ENCODE data around the gene SEMA6B. TPM values are rescaled to one million over a fixed set of nuclear protein-coding genes. Genes with fewer than 3 reads are reported as not detected.

The SEMA6B gene
- polyA plus RNA-seq, 1 donor (not counting 4 experiments of a cell fraction or from before 2014, with no cell fraction given) = 0.41 TPM

DNA sequence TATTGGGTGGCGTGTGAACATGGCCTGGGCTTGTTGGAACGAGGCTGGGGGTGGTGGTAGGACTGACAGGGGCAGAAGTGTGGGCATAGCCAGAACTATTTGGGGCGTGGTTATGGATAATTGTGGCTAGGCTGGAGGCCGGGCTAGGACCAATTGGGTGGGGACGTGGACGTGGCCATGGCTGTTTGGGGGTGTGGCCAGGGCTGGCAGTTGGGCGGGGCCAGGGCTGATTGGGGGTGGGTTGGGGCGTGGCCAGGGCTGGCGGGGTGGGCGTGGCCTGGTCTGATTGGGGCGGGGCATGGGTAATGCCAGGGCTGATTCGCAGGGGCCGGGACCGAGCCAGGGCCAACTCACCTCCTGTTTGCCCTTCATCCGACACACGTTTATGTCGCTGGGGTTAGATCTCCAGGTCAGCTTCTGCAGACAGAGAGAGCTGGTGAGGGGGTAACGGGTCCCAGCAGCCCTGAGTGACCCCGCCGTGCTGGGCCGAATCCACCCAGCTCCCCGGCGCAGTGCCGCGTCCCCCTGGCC is 2.8 kb downstream of the SEMA6B start:
- H3K4me3 ChIP-seq (ENCODE audit: control insufficient read depth in 2 of 3, extremely low read depth in 1 of 3, insufficient read depth in 2 of 3, low read depth in 1 of 3, low read length in 3 of 3) = no peak overlapping the region
- dilution Hi-C loops (cut with MboI; ENCODE audit: extremely low pct_ligation_motif_present, low sequenced_read_pairs) = no loop called here
- no peak for DNase-seq (ENCODE audit: low read depth, low spot score)
- no peaks in the 10 kb centered on the region for H3K4me1 ChIP-seq (ENCODE audit: control insufficient read depth, extremely low read depth, insufficient read depth, low read length)
- H3K27ac ChIP-seq (ENCODE audit: control insufficient read depth, insufficient read depth, low read length) = no peak overlapping the region
- no peak for TF ChIP-seq EZH2 (IDR thresholded peaks at IDR 0.05; ENCODE audit: low read length)
- TF ChIP-seq, protein P1, sequence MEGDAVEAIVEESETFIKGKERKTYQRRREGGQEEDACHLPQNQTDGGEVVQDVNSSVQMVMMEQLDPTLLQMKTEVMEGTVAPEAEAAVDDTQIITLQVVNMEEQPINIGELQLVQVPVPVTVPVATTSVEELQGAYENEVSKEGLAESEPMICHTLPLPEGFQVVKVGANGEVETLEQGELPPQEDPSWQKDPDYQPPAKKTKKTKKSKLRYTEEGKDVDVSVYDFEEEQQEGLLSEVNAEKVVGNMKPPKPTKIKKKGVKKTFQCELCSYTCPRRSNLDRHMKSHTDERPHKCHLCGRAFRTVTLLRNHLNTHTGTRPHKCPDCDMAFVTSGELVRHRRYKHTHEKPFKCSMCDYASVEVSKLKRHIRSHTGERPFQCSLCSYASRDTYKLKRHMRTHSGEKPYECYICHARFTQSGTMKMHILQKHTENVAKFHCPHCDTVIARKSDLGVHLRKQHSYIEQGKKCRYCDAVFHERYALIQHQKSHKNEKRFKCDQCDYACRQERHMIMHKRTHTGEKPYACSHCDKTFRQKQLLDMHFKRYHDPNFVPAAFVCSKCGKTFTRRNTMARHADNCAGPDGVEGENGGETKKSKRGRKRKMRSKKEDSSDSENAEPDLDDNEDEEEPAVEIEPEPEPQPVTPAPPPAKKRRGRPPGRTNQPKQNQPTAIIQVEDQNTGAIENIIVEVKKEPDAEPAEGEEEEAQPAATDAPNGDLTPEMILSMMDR (optimal IDR thresholded peaks at IDR 0.05 in 1 of 3, IDR thresholded peaks at IDR 0.05 in 1 of 3, conservative IDR thresholded peaks at IDR 0.05 in 1 of 3; ENCODE audit: extremely low read depth in 1 of 3, insufficient read depth in 2 of 3, low read length in 3 of 3) = no peak
- H3K4me2 ChIP-seq (ENCODE audit: control insufficient read depth, extremely low read depth, insufficient read depth, low read depth, low read length) = no peak overlapping the region
- H3K9me1 ChIP-seq (ENCODE audit: control insufficient read depth, extremely low read depth, insufficient read depth, low read length) = no peaks in the 10 kb centered on the region
- no peaks in the 10 kb centered on the region for H4K20me1 ChIP-seq (ENCODE audit: control insufficient read depth, extremely low read depth, insufficient read depth, low read length)
- no peaks in the 10 kb centered on the region for H3K9me3 ChIP-seq (ENCODE audit: control insufficient read depth, low read depth, low read length)
- no peak for FAIRE-seq
- no peak overlapping the region for H3K9ac ChIP-seq (ENCODE audit: control insufficient read depth, extremely low read depth, insufficient read depth, low read length)
- no peaks in the 10 kb centered on the region for H3K27me3 ChIP-seq (ENCODE audit: control insufficient read depth, extremely low read depth, insufficient read depth, low read length)
- no peaks in the 10 kb centered on the region for H3K36me3 ChIP-seq (ENCODE audit: control insufficient read depth in 2 of 2, extremely low read depth in 1 of 2, insufficient read depth in 2 of 2, low read length in 2 of 2)
- no peaks in the 10 kb centered on the region for H3K79me2 ChIP-seq (ENCODE audit: control insufficient read depth, insufficient read depth, low read length)
- H2AFZ ChIP-seq (ENCODE audit: control insufficient read depth, low read length) = no peak overlapping the region

DNA sequence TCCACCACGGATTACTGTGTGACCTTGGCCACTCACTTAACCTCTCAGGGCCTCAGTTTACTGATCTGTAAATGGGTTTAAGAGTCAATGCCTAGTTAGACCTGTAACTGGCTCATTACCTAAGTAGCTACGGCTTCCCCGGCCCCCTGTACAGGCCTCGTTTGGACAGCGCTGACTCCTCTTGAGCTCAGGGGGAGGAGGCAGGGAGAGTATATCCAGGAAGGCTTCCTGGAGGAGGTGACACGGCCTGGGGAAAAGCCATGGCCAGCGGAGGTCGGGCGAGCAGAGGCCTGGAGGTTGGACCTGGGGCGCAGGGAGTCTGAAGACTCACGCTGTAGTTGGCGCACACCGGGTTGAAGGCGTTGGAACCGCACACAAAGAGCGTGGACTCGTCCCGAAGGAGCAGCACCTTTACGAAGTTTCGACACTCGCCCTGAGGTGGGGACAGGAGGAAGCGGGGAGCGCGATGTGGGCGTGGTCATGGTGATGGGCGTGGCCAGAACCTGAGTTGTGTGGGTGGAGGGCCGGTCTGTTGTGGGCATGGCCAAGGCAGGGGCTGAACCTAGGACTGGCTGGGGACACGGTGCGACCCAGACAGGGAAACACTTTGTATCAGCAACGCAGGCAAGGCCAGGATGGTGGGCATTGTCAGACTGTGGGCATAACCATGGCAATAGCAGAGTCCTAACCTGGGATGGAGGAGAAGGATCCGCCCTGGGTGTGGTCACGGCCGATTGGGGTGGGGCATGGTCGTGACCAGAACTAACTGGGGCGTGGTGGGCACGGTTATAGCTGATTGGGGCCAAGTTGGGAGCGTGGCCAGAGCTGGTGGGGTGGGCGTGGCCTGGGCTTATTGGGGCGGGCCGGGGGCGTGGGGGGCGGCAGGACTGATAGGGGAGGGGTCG is 3.6 kb downstream of the SEMA6B start:
- TF ChIP-seq EZH2 (IDR thresholded peaks at IDR 0.05; ENCODE audit: low read length) = no peak
- TF ChIP-seq, protein P1 (optimal IDR thresholded peaks at IDR 0.05 in 1 of 3, IDR thresholded peaks at IDR 0.05 in 1 of 3, conservative IDR thresholded peaks at IDR 0.05 in 1 of 3; ENCODE audit: extremely low read depth in 1 of 3, insufficient read depth in 2 of 3, low read length in 3 of 3) = no peak
- Histone ChIP-seq H3K27ac (ENCODE audit: control insufficient read depth, insufficient read depth, low read length) (no peak overlapping the region), H3K36me3 (ENCODE audit: control insufficient read depth in 2 of 2, extremely low read depth in 1 of 2, insufficient read depth in 2 of 2, low read length in 2 of 2) (no peaks in the 10 kb centered on the region), H3K27me3 (ENCODE audit: control insufficient read depth, extremely low read depth, insufficient read depth, low read length) (no peaks in the 10 kb centered on the region), H3K4me3 (ENCODE audit: control insufficient read depth in 2 of 3, extremely low read depth in 1 of 3, insufficient read depth in 2 of 3, low read depth in 1 of 3, low read length in 3 of 3) (no peak overlapping the region), H2AFZ (ENCODE audit: control insufficient read depth, low read length) (no peak overlapping the region), H3K9me3 (ENCODE audit: control insufficient read depth, low read depth, low read length) (no peaks in the 10 kb centered on the region), H3K79me2 (ENCODE audit: control insufficient read depth, insufficient read depth, low read length) (no peaks in the 10 kb centered on the region), H3K4me1 (ENCODE audit: control insufficient read depth, extremely low read depth, insufficient read depth, low read length) (no peaks in the 10 kb centered on the region), H4K20me1 (ENCODE audit: control insufficient read depth, extremely low read depth, insufficient read depth, low read length) (no peaks in the 10 kb centered on the region), H3K9me1 (ENCODE audit: control insufficient read depth, extremely low read depth, insufficient read depth, low read length) (no peaks in the 10 kb centered on the region), H3K9ac (ENCODE audit: control insufficient read depth, extremely low read depth, insufficient read depth, low read length) (no peak overlapping the region), H3K4me2 (ENCODE audit: control insufficient read depth, extremely low read depth, insufficient read depth, low read depth, low read length) (no peak overlapping the region)
- no peak for FAIRE-seq
- dilution Hi-C loops (cut with MboI; ENCODE audit: extremely low pct_ligation_motif_present, low sequenced_read_pairs) = no loop called here
- DNase-seq (ENCODE audit: low read depth, low spot score) = no peak

All from keratinocyte (primary cell).